GM12873 (cell line): ENCODE results near the gene LRRC49.

Experiments used
- CTCF ChIP-seq: IDR thresholded peaks from 2 replicates; pipeline ENCODE4 v1.5.1; 2012; ENCODE audit warnings: low read depth, mild to moderate bottlenecking, moderate library complexity, low read length, control low read depth; ENCODE audit not compliant: insufficient read depth; ENCODE audit errors: missing control alignments

The LRRC49 gene

GRCh38 chr15:71048913-71049675, 156.5 kb downstream of the LRRC49 start:
- TF ChIP-seq CTCF, result no peak

GRCh38 chr15:71049706-71050422, 157.2 kb downstream of the LRRC49 start:
- TF ChIP-seq CTCF, result no peak

GRCh38 chr15:71050461-71050860, 157.8 kb downstream of the LRRC49 start:
- no peak for TF ChIP-seq CTCF

GRCh38 chr15:71051539-71051938, 158.9 kb downstream of the LRRC49 start:
- no peak for TF ChIP-seq CTCF

GRCh38 chr15:71052356-71052755, 159.7 kb downstream of the LRRC49 start:
- TF ChIP-seq CTCF, result no peak

- TF ChIP-seq CTCF, result no peak
Observed at GRCh38 chr15:71054286-71054952, 161.8 kb downstream of the LRRC49 start.

- no peak for TF ChIP-seq CTCF
Observed at GRCh38 chr15:71055461-71055860, 162.8 kb downstream of the LRRC49 start.
